CD4-positive, alpha-beta T cell (primary cell): ENCODE results near the gene CCDC24. TPM values are rescaled to one million over a fixed set of nuclear protein-coding genes. Genes with fewer than 3 reads are reported as not detected.

Source experiments
- ATAC-seq: fragments of 200-7000 bp; cut with Tn5 transposase; one replicate; pipeline ENCODE4 v1.10.0; 2022; ENCODE audit warnings: mild to moderate bottlenecking; ENCODE audit not compliant: poor library complexity
- CTCF ChIA-PET: fragments of 350-600 bp; sonication (Branson Sonifier 250); formaldehyde crosslinking; loops from one replicate; lab custom pipeline; 2021; ENCODE audit warnings: antibody characterized with exemption, inconsistent platforms; lab: Charles Lee
- POLR2A ChIA-PET: fragments of 350-600 bp; sonication (Branson Sonifier 250); formaldehyde crosslinking; loops from one replicate; lab custom pipeline; 2021; ENCODE audit warnings: antibody characterized with exemption, inconsistent platforms; lab: Charles Lee
- DNase-seq, 14 experiments: peaks; one replicate each; pipeline ENCODE4 v3.0.0-alpha.2; 2013 to 2020; ENCODE audit warnings: mixed read lengths in 2 of 14
- H3K27ac ChIP-seq, 2 donors: one replicate each; pipeline versions ENCODE4 v1.5.1 to v1.7.0; 2013; ENCODE audit warnings: low read length in 2 of 2, low read depth in 1 of 2, mild to moderate bottlenecking in 1 of 2
- H3K27me3 ChIP-seq, 2 experiments: 1 replicate in 1 of 2; 2 replicates in 1 of 2; pipeline versions ENCODE4 v1.6.1 to v1.7.0; 2013; ENCODE audit warnings: low read length in 2 of 2, control low read depth in 1 of 2, mild to moderate bottlenecking in 1 of 2, moderate library complexity in 1 of 2; ENCODE audit not compliant: insufficient read depth in 2 of 2, control insufficient read depth in 1 of 2
- H3K36me3 ChIP-seq: one replicate; pipeline ENCODE4 v1.6.1; 2013; ENCODE audit warnings: low read length, control low read depth; ENCODE audit not compliant: insufficient read depth
- H3K4me1 ChIP-seq: one replicate; pipeline ENCODE4 v1.6.1; 2013; ENCODE audit warnings: low read length, control low read depth; ENCODE audit not compliant: insufficient read depth
- H3K4me3 ChIP-seq: one replicate; pipeline ENCODE4 v1.5.1; 2013; ENCODE audit warnings: mild to moderate bottlenecking, low read length, moderate library complexity
- H3K9me3 ChIP-seq, 2 experiments: 1 replicate in 1 of 2; 2 replicates in 1 of 2; pipeline versions ENCODE4 v1.6.1 to v1.7.0; 2013; ENCODE audit warnings: low read length in 2 of 2, mild to moderate bottlenecking in 2 of 2, control low read depth in 1 of 2, moderate library complexity in 1 of 2; ENCODE audit not compliant: control insufficient read depth in 1 of 2, insufficient read depth in 1 of 2
- H3K27ac Mint-ChIP-seq: one replicate; pipeline ENCODE4 v1.8.0; 2020; ENCODE audit warnings: mixed read lengths
- H3K27me3 Mint-ChIP-seq: one replicate; pipeline ENCODE4 v1.8.0; 2021; ENCODE audit warnings: mixed read lengths
- H3K36me3 Mint-ChIP-seq: one replicate; pipeline ENCODE4 v1.8.0; 2021; ENCODE audit warnings: low read depth, mixed read lengths
- H3K4me1 Mint-ChIP-seq: one replicate; pipeline ENCODE4 v1.8.0; 2021; ENCODE audit warnings: low read depth, mixed read lengths
- H3K4me3 Mint-ChIP-seq: one replicate; pipeline ENCODE4 v1.8.0; 2020; ENCODE audit warnings: mild to moderate bottlenecking, mixed read lengths
- H3K9me3 Mint-ChIP-seq: one replicate; pipeline ENCODE4 v1.8.0; 2020; ENCODE audit warnings: mixed read lengths
- intact Hi-C, 2 experiments: fragments of 100-400 bp; cut with DNase I in 1 of 2; cut with micrococcal nuclease in 1 of 2; formaldehyde crosslinking; loops; one replicate each; pipeline versions ENCODE4 v1.15.1 to v1.9.0; 2023 to 2025; cut with DNase I, micrococcal nuclease
- total RNA-seq, 174 experiments: library from RNA in 2 of 174; stranded (reverse) in 2 of 174; gene quantifications; one replicate each; pipeline ENCODE4 v1.2.3 and lab custom pipeline; 2021 to 2026
- TF ChIP-seq, protein P1 (sequence below): fragments of 200-600 bp; IDR thresholded peaks from one replicate; pipeline ENCODE4 v1.8.0; 2022; ENCODE audit warnings: antibody characterized with exemption, mild to moderate bottlenecking

CCDC24 gene
- total RNA-seq, 2 experiments from 2014 or later = 0.98 to 1.4 TPM

DNA sequence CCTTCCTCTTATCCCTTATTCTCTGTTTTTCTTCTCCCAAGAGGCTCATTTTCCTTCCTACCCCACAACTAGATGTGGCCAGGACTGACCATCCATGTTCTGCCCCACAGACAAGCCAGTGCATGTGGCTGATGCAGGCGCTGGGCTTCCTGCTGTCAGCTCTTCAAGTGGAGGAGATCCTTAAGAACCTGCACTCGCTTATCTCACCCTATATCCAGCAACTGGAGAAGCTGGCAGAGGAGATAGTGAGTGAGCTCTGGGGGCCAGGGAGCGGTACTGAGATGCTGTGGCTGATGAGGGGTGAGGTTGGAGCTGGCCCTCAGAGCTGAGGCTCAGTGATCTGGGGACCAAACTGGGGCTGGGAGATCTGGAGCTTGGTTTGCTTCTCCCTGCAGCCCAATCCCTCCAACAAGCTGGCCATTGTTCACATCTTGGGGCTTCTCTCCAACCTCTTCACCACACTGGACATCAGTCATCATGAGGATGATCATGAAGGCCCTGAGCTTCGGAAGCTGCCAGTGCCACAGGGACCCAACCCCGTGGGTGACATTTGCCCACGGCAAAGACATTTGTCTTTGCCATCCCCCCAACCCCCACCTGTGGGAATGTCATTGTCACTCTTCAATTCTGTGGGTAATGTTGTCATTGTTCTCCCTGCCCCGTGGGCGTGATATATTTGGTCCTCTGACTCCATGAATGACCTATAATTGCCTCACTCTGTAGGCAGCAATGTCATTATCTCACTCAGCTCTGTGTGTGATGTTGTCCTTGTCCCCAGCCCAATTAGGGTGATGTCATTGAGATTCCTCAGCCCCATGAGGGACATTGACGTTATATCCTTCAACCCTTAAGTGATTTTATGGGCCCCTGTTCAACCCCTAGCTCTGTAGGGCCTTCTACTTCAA is 32.8 kb upstream of the CCDC24 start:
- no peak for ATAC-seq
- Histone ChIP-seq H3K4me3 (no peak overlapping the region), H3K36me3 (peaks cover 49% of the 10 kb centered on the region), H3K27ac (no peak overlapping the region), H3K27me3 (no peaks in the 10 kb centered on the region), H3K4me1 (no peaks in the 10 kb centered on the region), H3K9me3 (no peaks in the 10 kb centered on the region)
- no peaks in the 10 kb centered on the region for H3K4me1 Mint-ChIP-seq
- intact Hi-C loops = no loop called here
- ChIA-PET POLR2A (no interaction called here), CTCF (no interaction called here)
- no peak for DNase-seq
- H3K4me3 Mint-ChIP-seq = no peak overlapping the region
- H3K27ac Mint-ChIP-seq = no peak overlapping the region
- no peaks in the 10 kb centered on the region for H3K27me3 Mint-ChIP-seq
- TF ChIP-seq, protein P1, sequence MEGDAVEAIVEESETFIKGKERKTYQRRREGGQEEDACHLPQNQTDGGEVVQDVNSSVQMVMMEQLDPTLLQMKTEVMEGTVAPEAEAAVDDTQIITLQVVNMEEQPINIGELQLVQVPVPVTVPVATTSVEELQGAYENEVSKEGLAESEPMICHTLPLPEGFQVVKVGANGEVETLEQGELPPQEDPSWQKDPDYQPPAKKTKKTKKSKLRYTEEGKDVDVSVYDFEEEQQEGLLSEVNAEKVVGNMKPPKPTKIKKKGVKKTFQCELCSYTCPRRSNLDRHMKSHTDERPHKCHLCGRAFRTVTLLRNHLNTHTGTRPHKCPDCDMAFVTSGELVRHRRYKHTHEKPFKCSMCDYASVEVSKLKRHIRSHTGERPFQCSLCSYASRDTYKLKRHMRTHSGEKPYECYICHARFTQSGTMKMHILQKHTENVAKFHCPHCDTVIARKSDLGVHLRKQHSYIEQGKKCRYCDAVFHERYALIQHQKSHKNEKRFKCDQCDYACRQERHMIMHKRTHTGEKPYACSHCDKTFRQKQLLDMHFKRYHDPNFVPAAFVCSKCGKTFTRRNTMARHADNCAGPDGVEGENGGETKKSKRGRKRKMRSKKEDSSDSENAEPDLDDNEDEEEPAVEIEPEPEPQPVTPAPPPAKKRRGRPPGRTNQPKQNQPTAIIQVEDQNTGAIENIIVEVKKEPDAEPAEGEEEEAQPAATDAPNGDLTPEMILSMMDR = no peak
- H3K36me3 Mint-ChIP-seq = peaks cover 45% of the 10 kb centered on the region
- H3K9me3 Mint-ChIP-seq = no peaks in the 10 kb centered on the region

DNA sequence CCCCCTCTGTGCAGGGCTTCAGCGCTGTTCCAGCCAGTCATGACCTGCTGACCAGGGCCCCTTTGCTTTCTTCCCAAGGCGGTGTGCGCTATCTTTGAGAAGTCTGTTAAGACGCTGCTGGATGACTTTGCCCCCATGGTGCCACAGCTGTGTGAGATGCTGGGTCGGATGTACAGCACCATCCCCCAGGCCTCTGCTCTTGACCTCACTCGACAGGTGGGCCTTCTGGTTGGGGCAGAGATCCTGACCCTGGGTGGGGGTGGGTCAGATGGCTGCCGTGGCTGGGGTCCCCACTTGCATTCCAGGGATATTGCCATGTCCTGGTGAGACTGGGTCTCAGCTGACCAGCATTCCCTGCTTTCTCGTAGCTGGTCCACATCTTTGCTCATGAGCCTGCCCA is 30.6 kb upstream of the CCDC24 start:
- Histone ChIP-seq H3K4me3 (no peak overlapping the region), H3K9me3 (no peaks in the 10 kb centered on the region), H3K36me3 (peaks cover 57% of the 10 kb centered on the region), H3K27me3 (no peaks in the 10 kb centered on the region), H3K4me1 (no peaks in the 10 kb centered on the region), H3K27ac (no peak overlapping the region)
- ChIA-PET POLR2A (no interaction called here), CTCF (no interaction called here)
- H3K4me3 Mint-ChIP-seq = no peak overlapping the region
- ATAC-seq (no peak), DNase-seq (no peak)
- H3K27me3 Mint-ChIP-seq = no peaks in the 10 kb centered on the region
- H3K4me1 Mint-ChIP-seq = no peaks in the 10 kb centered on the region
- peaks cover 45% of the 10 kb centered on the region for H3K36me3 Mint-ChIP-seq
- no peaks in the 10 kb centered on the region for H3K9me3 Mint-ChIP-seq
- intact Hi-C loops = no loop called here
- H3K27ac Mint-ChIP-seq = no peak overlapping the region
- TF ChIP-seq, protein P1 = no peak

DNA sequence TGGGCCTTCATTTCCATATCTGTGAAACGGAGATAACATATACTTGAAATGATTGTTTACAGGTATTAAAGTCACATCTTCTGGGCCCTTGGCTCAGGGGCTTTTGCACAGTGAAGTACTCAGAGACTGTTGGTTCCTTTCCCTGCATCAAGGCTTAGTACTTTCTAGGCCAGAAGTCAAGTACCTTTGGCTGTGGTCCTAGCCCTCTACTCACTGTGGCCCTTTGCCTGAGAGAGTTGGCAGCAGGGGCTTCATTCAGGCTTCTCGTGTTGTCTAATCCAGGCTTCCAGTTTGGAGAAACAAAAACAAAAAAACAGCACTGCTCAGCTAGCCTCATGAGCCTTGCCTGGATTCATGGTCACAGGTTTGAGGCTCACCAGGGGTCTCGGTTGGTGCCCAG is 29.7 kb upstream of the CCDC24 start:
- intact Hi-C loops = no loop called here
- H3K9me3 ChIP-seq = no peaks in the 10 kb centered on the region
- POLR2A ChIA-PET = no interaction called here
- H3K36me3 ChIP-seq = peaks cover 52% of the 10 kb centered on the region
- CTCF ChIA-PET = no interaction called here
- H3K27ac ChIP-seq = no peak overlapping the region
- no peaks in the 10 kb centered on the region for H3K4me1 ChIP-seq
- DNase-seq (no peak), ATAC-seq (no peak)
- Mint-ChIP-seq H3K36me3 (peaks cover 41% of the 10 kb centered on the region), H3K4me1 (no peaks in the 10 kb centered on the region), H3K27ac (no peak overlapping the region), H3K4me3 (no peak overlapping the region), H3K27me3 (no peaks in the 10 kb centered on the region), H3K9me3 (no peaks in the 10 kb centered on the region)
- TF ChIP-seq, protein P1 = no peak
- H3K4me3 ChIP-seq = no peak overlapping the region
- no peaks in the 10 kb centered on the region for H3K27me3 ChIP-seq
